Measurements from ENCODE around the gene PLS3. TPM values are rescaled to one million over a fixed set of nuclear protein-coding genes. Genes with fewer than 3 reads are reported as not detected.

PLS3 gene
- total RNA-seq, 2 experiments from 2014 or later = 0.48 to 0.52 TPM

- H3K4me3 Mint-ChIP-seq = no peak overlapping the region
- H3K27me3 Mint-ChIP-seq = no peaks in the 10 kb centered on the region
- no peak for DNase-seq
- no peaks in the 10 kb centered on the region for H3K36me3 Mint-ChIP-seq
- no peaks in the 10 kb centered on the region for H3K9me3 Mint-ChIP-seq
- ChIA-PET POLR2A (no interaction called here), CTCF (no interaction called here)
- H3K4me1 Mint-ChIP-seq (ENCODE audit: low read depth) = no peaks in the 10 kb centered on the region
- no peak overlapping the region for H3K27ac Mint-ChIP-seq
- intact Hi-C loops (cut with micrococcal nuclease) = no loop called here
Measured at GRCh38 chrX:115579786-115580294, 18.9 kb downstream of the PLS3 start.

DNA sequence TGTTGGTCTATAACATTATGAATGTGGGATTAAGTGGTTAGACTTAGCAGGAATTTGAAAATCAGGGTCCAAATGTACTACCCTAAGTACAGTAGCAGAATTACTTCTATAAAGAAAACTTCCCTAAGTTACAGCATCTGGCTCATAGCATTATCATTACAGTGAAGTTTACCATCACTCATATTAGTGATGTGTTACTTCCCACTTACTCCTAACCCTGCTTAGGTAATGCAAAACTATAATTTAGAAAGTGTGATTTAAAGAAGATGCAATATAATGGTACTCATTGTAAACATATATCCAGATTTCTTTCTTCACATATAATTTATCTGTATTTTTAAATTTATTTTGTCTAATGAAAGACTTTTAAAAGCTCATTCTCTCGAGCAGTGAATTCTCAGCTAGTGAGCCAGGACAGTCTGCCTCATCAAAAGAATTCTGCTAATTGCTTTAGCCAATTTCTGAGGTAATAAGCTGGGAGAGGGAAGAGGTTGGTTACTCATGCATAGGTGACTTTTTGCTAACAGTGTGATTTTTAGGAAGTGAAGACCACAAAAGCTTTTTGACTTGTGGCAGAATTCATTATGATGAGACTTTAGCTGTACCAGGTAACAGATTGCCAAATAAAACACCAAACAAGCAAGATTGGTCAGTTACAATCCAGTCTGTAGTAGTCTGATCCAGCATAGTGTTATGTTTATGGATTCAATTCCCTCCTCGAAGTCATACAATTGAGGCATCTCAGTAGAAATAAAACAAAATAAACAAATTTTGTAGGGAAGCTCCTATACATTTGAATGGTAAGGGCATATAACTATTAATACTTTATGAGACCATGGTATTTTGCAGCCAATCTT is 21.0 kb downstream of the PLS3 start:
- H3K36me3 Mint-ChIP-seq = no peaks in the 10 kb centered on the region
- ChIA-PET POLR2A (no interaction called here), CTCF (no interaction called here)
- no peak for DNase-seq
- H3K27me3 Mint-ChIP-seq = no peaks in the 10 kb centered on the region
- no peaks in the 10 kb centered on the region for H3K4me1 Mint-ChIP-seq (ENCODE audit: low read depth)
- H3K9me3 Mint-ChIP-seq = no peaks in the 10 kb centered on the region
- no peak overlapping the region for H3K4me3 Mint-ChIP-seq
- intact Hi-C loops (cut with micrococcal nuclease) = no loop called here
- no peak overlapping the region for H3K27ac Mint-ChIP-seq

GRCh38 chrX:115582616-115583495 is 21.9 kb downstream of the PLS3 start:
- Mint-ChIP-seq H3K27ac (no peak overlapping the region), H3K36me3 (no peaks in the 10 kb centered on the region), H3K4me3 (no peak overlapping the region), H3K4me1 (ENCODE audit: low read depth) (no peaks in the 10 kb centered on the region), H3K27me3 (no peaks in the 10 kb centered on the region), H3K9me3 (no peaks in the 10 kb centered on the region)
- intact Hi-C loops (cut with micrococcal nuclease) = no loop called here
- no peak for DNase-seq
- ChIA-PET POLR2A (no interaction called here), CTCF (no interaction called here)

DNA sequence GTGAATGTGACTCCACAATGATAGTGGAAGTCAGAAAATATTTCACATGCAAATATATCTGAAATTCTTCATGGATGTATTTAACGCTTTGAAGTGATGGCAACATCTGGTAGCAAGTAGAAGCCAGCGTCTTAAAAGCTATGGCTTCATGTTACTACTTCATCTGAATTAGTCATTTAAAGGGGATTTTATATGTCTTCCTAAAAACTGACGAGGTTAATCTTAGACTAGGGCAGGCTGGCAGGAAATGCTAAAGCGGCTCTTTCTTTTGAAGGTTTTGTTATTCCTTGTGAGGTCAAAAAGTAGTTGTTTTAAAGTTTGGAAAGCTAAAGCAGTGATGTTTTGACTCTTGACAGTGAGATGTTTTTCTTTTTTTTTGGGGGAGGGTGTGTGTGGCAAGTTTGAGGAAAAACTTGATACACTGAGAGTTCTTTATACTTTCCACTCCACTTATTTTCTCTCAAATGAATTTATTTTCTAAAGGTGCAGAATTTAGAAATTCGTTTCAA is 22.6 kb downstream of the PLS3 start:
- Mint-ChIP-seq H3K4me1 (ENCODE audit: low read depth) (no peaks in the 10 kb centered on the region), H3K27ac (no peak overlapping the region), H3K9me3 (no peaks in the 10 kb centered on the region), H3K27me3 (no peaks in the 10 kb centered on the region), H3K4me3 (no peak overlapping the region), H3K36me3 (no peaks in the 10 kb centered on the region)
- CTCF ChIA-PET = no interaction called here
- intact Hi-C loops (cut with micrococcal nuclease) = loop anchor here (2.0 kb wide), 1 partner anchor 33 kb away; no protein-coding TSS in a partner anchor
- POLR2A ChIA-PET = no interaction called here
- DNase-seq = no peak

DNA sequence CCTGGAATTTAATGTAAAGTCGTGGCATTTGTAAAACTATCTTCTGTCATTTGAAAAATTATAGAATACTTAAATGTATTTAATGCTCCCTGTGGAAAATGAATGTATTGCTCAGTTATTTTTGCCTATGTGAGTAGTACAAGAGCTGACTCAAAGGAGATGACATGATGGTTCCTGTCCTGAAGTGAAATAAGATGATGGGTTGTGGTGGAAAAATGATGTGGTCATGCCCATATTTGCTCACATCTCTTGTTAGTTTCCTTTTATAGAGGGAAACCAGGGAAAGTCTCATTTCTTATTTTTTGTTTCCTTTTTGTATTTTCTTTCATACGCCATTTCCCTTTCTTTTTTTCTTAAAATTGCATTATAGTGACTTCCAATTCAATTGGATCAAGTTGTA is 23.7 kb downstream of the PLS3 start:
- H3K4me1 Mint-ChIP-seq (ENCODE audit: low read depth) = no peaks in the 10 kb centered on the region
- H3K4me3 Mint-ChIP-seq = no peak overlapping the region
- DNase-seq = no peak
- no peaks in the 10 kb centered on the region for H3K27me3 Mint-ChIP-seq
- H3K36me3 Mint-ChIP-seq = no peaks in the 10 kb centered on the region
- ChIA-PET POLR2A (no interaction called here), CTCF (no interaction called here)
- H3K27ac Mint-ChIP-seq = no peak overlapping the region
- intact Hi-C loops (cut with micrococcal nuclease) = loop anchor here (2.0 kb wide), 1 partner anchor 32 kb away; no protein-coding TSS in a partner anchor
- H3K9me3 Mint-ChIP-seq = no peaks in the 10 kb centered on the region

GRCh38 chrX:115588179-115588578 is 27.2 kb downstream of the PLS3 start:
- intact Hi-C loops (cut with micrococcal nuclease) = no loop called here
- H3K4me3 Mint-ChIP-seq = no peak overlapping the region
- no peaks in the 10 kb centered on the region for H3K36me3 Mint-ChIP-seq
- DNase-seq = no peak
- no peaks in the 10 kb centered on the region for H3K4me1 Mint-ChIP-seq (ENCODE audit: low read depth)
- CTCF ChIA-PET = no interaction called here
- H3K27me3 Mint-ChIP-seq = no peaks in the 10 kb centered on the region
- POLR2A ChIA-PET = no interaction called here
- H3K9me3 Mint-ChIP-seq = no peaks in the 10 kb centered on the region
- no peak overlapping the region for H3K27ac Mint-ChIP-seq

DNA sequence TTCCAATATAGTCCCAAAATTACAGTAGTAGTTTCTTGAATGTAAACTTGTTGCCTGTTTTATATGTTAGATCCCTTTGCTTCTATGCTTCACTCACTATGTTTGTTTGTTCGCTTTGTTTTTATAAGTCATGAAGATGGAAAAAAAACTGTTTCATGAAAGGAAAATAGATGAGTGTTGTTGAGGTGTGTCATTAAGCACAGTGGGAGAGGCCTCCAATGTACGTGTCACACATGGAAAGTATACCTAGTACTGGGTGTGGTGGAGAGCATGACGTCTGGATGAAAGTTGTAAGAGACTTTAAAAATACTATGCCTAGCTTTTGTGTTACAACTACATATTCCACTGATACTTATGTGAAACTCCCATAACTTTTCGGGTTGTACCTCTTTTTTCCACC is 28.4 kb downstream of the PLS3 start:
- ChIA-PET CTCF (no interaction called here), POLR2A (no interaction called here)
- DNase-seq = no peak
- no peaks in the 10 kb centered on the region for H3K36me3 Mint-ChIP-seq
- H3K4me3 Mint-ChIP-seq = no peak overlapping the region
- H3K4me1 Mint-ChIP-seq (ENCODE audit: low read depth) = no peaks in the 10 kb centered on the region
- peaks cover 1% of the 10 kb centered on the region for H3K27me3 Mint-ChIP-seq
- H3K27ac Mint-ChIP-seq = no peak overlapping the region
- intact Hi-C loops (cut with micrococcal nuclease) = no loop called here
- no peaks in the 10 kb centered on the region for H3K9me3 Mint-ChIP-seq

DNA sequence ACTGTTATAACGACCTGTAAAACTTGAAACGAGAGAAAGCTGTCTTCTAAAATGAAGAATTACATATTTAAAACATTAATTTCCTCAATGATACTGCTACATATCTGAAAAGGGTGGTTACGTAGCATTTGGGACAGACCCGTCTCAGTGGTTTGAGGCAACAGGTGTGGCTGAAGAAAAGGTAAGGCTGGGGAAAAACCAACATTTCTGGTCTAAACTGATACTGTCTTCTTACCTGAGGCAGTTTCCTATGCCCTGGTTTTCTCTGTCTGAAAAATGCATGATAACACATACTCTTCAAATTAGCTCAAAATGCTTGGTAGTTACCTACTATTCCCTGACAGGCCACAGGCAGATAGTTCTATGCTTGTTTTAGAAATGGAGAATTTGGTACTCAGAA is 30.4 kb downstream of the PLS3 start:
- intact Hi-C loops (cut with micrococcal nuclease) = no loop called here
- POLR2A ChIA-PET = no interaction called here

GRCh38 chrX:115591856-115592842 is 31.2 kb downstream of the PLS3 start:
- H3K27me3 Mint-ChIP-seq = peaks cover 1% of the 10 kb centered on the region
- CTCF ChIA-PET = no interaction called here
- intact Hi-C loops (cut with micrococcal nuclease) = no loop called here
- no peaks in the 10 kb centered on the region for H3K4me1 Mint-ChIP-seq (ENCODE audit: low read depth)
- H3K27ac Mint-ChIP-seq = no peak overlapping the region
- H3K9me3 Mint-ChIP-seq = no peaks in the 10 kb centered on the region
- DNase-seq = no peak
- POLR2A ChIA-PET = no interaction called here
- no peak overlapping the region for H3K4me3 Mint-ChIP-seq
- H3K36me3 Mint-ChIP-seq = no peaks in the 10 kb centered on the region

More for the DNA sequence above, 30.4 kb downstream of the PLS3 start:
- Mint-ChIP-seq H3K9me3 (no peaks in the 10 kb centered on the region), H3K36me3 (no peaks in the 10 kb centered on the region), H3K27me3 (peaks cover 1% of the 10 kb centered on the region), H3K4me1 (ENCODE audit: low read depth) (no peaks in the 10 kb centered on the region), H3K4me3 (no peak overlapping the region), H3K27ac (no peak overlapping the region)
- CTCF ChIA-PET = no interaction called here
- DNase-seq = no peak

DNA sequence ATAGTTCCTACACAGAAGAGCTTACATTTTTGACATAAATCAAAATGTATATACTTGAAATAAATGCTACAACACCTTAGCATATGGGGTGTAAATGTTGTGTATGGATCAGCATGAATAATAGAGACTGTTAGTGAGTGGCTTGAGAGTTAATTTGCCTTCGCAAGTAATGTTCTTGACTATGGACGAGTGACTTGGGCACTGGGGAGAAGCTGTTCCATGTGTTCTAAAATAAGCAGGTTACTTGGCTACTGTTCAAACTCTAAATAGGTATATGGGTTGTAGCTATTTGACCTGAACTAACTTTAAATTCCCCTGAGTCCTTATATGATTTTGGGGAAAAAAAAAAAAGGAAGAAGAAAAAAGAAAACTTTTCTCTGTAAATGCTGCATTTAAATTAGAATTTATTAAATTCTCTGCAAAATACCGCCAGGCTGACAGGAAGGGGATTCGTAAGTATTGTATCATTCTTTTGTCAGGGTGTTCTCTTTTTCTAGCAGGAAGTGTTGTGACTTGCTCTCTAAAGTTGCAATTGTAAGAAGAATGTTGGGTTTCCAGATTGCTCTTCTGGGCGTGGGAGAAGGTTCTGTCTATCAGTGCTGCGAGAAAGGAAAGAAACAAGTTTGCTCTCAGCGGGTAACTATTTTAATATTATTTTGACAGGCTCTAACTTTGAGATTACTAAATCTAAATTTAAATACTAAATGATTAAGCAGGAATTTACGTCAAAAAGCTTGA is 32.2 kb downstream of the PLS3 start:
- Mint-ChIP-seq H3K27me3 (peaks cover 1% of the 10 kb centered on the region), H3K27ac (no peak overlapping the region), H3K4me1 (ENCODE audit: low read depth) (no peaks in the 10 kb centered on the region), H3K36me3 (no peaks in the 10 kb centered on the region), H3K9me3 (no peaks in the 10 kb centered on the region), H3K4me3 (no peak overlapping the region)
- ChIA-PET POLR2A (no interaction called here), CTCF (no interaction called here)
- intact Hi-C loops (cut with micrococcal nuclease) = no loop called here
- DNase-seq = no peak

DNA sequence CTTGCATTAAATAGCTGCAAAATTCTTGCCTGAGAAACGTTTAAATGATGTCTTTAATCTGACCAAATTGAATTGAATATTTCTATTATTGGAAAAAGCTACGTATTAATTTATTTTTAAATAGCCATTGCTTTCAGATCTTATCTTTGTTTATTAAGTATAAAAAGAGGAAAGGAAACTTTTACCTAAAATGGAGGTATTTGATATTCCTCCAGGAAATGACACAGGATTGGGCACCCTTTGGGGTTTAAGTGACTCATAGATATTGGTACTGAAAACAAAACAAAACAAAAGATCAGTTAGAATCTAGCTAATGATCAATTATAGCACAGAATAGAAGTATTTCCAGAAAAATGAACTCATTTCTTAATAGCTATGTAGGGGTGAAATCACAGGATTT is 34.1 kb downstream of the PLS3 start:
- Mint-ChIP-seq H3K36me3 (no peaks in the 10 kb centered on the region), H3K27me3 (peaks cover 1% of the 10 kb centered on the region)
- intact Hi-C loops (cut with micrococcal nuclease) = no loop called here

More for the DNA sequence above, 34.1 kb downstream of the PLS3 start:
- Mint-ChIP-seq H3K27ac (no peak overlapping the region), H3K4me3 (no peak overlapping the region), H3K4me1 (ENCODE audit: low read depth) (no peaks in the 10 kb centered on the region), H3K9me3 (no peaks in the 10 kb centered on the region)
- ChIA-PET POLR2A (no interaction called here), CTCF (no interaction called here)
- DNase-seq = no peak
